ENCODE data around the gene CD300A. TPM values are rescaled to one million over a fixed set of nuclear protein-coding genes. Genes with fewer than 3 reads are reported as not detected.

CD300A gene
- total and polyA plus RNA-seq, 5 donors from 2014 or later, result 0.39 to 4.8 (median 3.0) TPM

DNA sequence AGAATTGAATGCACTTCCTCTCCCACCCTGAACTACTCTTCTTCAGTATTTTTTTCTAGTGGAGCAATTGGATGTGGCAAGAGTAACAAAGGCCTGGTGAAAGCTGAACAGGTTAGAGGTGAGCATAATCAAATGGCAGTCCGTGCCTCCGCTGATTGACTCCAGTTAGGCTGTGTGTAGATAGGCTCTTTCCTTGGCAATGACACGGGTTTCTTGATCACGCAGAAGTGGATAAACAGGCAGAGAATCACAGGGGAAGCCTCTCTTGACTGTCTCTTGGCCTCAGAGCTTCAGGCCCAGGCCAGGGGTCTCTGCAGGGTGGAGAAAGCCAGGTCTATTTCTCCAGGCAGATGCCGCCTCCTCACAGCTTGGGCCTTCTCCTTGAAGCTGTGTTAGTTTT is 60.6 kb downstream of the CD300A start:
- H3K4me1 ChIP-seq (ENCODE audit: control insufficient read depth, insufficient read depth, low read length, poor library complexity, severe bottlenecking), result no peaks in the 10 kb centered on the region
- H3K27me3 Mint-ChIP-seq, result peaks cover 17% of the 10 kb centered on the region
- no peak overlapping the region for H3K27ac Mint-ChIP-seq
- peaks cover 2% of the 10 kb centered on the region for H3K27me3 ChIP-seq (ENCODE audit: control insufficient read depth, insufficient read depth, low read length)
- no peak overlapping the region for H3K27ac ChIP-seq (ENCODE audit: insufficient read depth, low read length, poor library complexity, severe bottlenecking)
- no peaks in the 10 kb centered on the region for H3K36me3 ChIP-seq (ENCODE audit: control insufficient read depth, insufficient read depth, low read length)
- no peaks in the 10 kb centered on the region for H3K36me3 Mint-ChIP-seq
- no peak overlapping the region for H3K4me3 ChIP-seq (ENCODE audit: low read depth, low read length)
- no peaks in the 10 kb centered on the region for H3K4me1 Mint-ChIP-seq
- no peaks in the 10 kb centered on the region for H3K9me3 ChIP-seq (ENCODE audit: control insufficient read depth in 2 of 2, low read length in 2 of 2)
- H3K9me3 Mint-ChIP-seq, result peaks cover 0 to 3% (median 0%) of the 10 kb centered on the region in 7 donors
- H3K4me3 Mint-ChIP-seq, result no peak overlapping the region
- DNase-seq, result no peak
- no peak for ATAC-seq (ENCODE audit: low read depth in 2 of 2)

GRCh38 chr17:74527756-74528155 is 61.3 kb downstream of the CD300A start:
- Histone ChIP-seq H3K36me3 (ENCODE audit: control insufficient read depth, insufficient read depth, low read length) (no peaks in the 10 kb centered on the region), H3K9me3 (ENCODE audit: control insufficient read depth in 2 of 2, low read length in 2 of 2) (no peaks in the 10 kb centered on the region), H3K27me3 (ENCODE audit: control insufficient read depth, insufficient read depth, low read length) (peaks cover 6% of the 10 kb centered on the region), H3K4me1 (ENCODE audit: control insufficient read depth, insufficient read depth, low read length, poor library complexity, severe bottlenecking) (no peaks in the 10 kb centered on the region), H3K27ac (ENCODE audit: insufficient read depth, low read length, poor library complexity, severe bottlenecking) (no peak overlapping the region), H3K4me3 (ENCODE audit: low read depth, low read length) (no peak overlapping the region)
- no peak for ATAC-seq (ENCODE audit: low read depth in 2 of 2)
- peaks cover 24% of the 10 kb centered on the region for H3K27me3 Mint-ChIP-seq
- H3K36me3 Mint-ChIP-seq, result no peaks in the 10 kb centered on the region
- no peak overlapping the region for H3K4me3 Mint-ChIP-seq
- H3K4me1 Mint-ChIP-seq, result no peaks in the 10 kb centered on the region
- H3K27ac Mint-ChIP-seq, result no peak overlapping the region
- H3K9me3 Mint-ChIP-seq, result peaks cover 0 to 3% (median 0%) of the 10 kb centered on the region in 7 donors
- no peak for DNase-seq

- ATAC-seq (ENCODE audit: low read depth in 2 of 2) (peak; percentile 45), DNase-seq (no peak)
- Histone ChIP-seq H3K27ac (ENCODE audit: insufficient read depth, low read length, poor library complexity, severe bottlenecking) (no peak overlapping the region), H3K27me3 (ENCODE audit: control insufficient read depth, insufficient read depth, low read length) (peaks cover 8% of the 10 kb centered on the region), H3K36me3 (ENCODE audit: control insufficient read depth, insufficient read depth, low read length) (no peaks in the 10 kb centered on the region), H3K4me3 (ENCODE audit: low read depth, low read length) (no peak overlapping the region), H3K4me1 (ENCODE audit: control insufficient read depth, insufficient read depth, low read length, poor library complexity, severe bottlenecking) (no peaks in the 10 kb centered on the region), H3K9me3 (ENCODE audit: control insufficient read depth in 2 of 2, low read length in 2 of 2) (no peaks in the 10 kb centered on the region)
- no peak overlapping the region for H3K27ac Mint-ChIP-seq
- H3K36me3 Mint-ChIP-seq, result no peaks in the 10 kb centered on the region
- H3K9me3 Mint-ChIP-seq, result no peaks in the 10 kb centered on the region
- H3K27me3 Mint-ChIP-seq, result peaks cover 31% of the 10 kb centered on the region
- H3K4me1 Mint-ChIP-seq, result peaks cover 0 to 2% (median under 1%) of the 10 kb centered on the region in 4 donors
- H3K4me3 Mint-ChIP-seq, result no peak overlapping the region
Measured at GRCh38 chr17:74528491-74529199, 62.2 kb downstream of the CD300A start.

DNA sequence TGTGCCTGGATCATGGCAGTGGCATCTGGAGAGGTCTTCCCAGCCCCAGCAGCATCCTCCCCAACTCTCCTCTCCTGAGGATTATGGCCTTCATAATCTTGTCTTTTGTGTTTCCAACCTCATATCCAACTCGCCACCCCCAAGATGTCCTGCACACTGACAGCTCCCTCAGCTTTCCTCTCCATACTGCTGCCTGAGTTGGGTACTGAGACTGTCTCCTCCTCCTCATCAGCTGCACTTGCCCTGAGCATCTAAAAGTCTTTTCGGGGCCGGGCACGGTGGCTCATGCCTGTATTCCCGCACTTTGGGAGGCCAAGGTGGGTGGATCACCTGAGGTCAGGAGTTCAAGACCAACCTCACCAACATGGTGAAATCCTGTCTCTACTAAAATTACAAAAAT is 62.8 kb downstream of the CD300A start:
- ATAC-seq (ENCODE audit: low read depth in 2 of 2), result no peak
- Mint-ChIP-seq H3K27me3 (peaks cover 36% of the 10 kb centered on the region), H3K4me3 (no peak overlapping the region)

DNA sequence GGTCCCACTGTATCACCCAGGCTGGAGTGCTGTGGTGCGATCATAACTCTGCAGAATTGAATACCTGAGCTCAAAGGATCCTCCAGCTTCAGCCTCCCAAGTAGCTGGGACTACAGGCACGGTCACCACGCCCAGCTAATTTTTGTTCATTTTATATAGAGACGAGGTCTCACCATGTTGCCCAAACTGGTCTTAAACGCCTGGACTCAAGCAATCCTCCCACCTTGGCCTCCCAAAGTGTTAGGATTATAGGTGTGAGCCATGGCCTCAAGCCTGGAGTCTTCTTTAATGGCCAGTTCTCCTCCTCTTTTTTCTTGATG is 64.4 kb downstream of the CD300A start:
- Histone ChIP-seq H3K27me3 (ENCODE audit: control insufficient read depth, insufficient read depth, low read length) (peaks cover 14% of the 10 kb centered on the region), H3K27ac (ENCODE audit: insufficient read depth, low read length, poor library complexity, severe bottlenecking) (no peak overlapping the region)
- no peak overlapping the region for H3K27ac Mint-ChIP-seq

More for the DNA sequence above, 62.8 kb downstream of the CD300A start:
- no peaks in the 10 kb centered on the region for H3K36me3 Mint-ChIP-seq
- Histone ChIP-seq H3K27ac (ENCODE audit: insufficient read depth, low read length, poor library complexity, severe bottlenecking) (no peak overlapping the region), H3K9me3 (ENCODE audit: control insufficient read depth in 2 of 2, low read length in 2 of 2) (no peaks in the 10 kb centered on the region), H3K27me3 (ENCODE audit: control insufficient read depth, insufficient read depth, low read length) (peaks cover 10% of the 10 kb centered on the region), H3K36me3 (ENCODE audit: control insufficient read depth, insufficient read depth, low read length) (no peaks in the 10 kb centered on the region), H3K4me3 (ENCODE audit: low read depth, low read length) (no peak overlapping the region), H3K4me1 (ENCODE audit: control insufficient read depth, insufficient read depth, low read length, poor library complexity, severe bottlenecking) (no peaks in the 10 kb centered on the region)
- H3K9me3 Mint-ChIP-seq, result no peaks in the 10 kb centered on the region
- peaks cover 0 to 2% (median under 1%) of the 10 kb centered on the region in 4 donors for H3K4me1 Mint-ChIP-seq
- DNase-seq, result no peak
- no peak overlapping the region for H3K27ac Mint-ChIP-seq

DNA sequence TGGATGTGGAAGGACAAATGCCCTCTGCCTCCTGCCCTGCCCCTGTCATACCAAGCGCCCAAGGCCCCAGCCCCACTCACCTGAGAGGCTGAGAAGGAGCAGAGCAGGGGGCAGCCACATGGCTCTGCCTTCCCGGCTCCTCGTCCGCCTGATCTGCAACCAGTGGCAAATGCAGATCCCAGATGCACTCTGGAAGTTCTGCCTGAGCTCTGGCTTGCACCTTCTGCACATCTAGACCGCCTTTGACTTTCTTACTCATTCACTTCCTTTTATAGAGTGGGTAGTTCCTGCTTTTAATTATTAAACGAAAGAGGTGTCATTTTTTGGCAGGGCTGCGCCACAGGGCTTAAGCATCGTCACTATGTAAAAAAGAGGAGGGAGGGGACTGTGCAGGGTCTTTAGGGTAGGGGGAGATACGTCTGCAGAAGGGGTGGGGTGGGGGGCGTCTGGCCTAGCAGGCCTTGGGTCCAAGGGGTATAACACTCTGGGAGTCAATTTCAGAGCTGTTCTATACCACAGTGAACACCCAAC is 64.9 kb downstream of the CD300A start, which contains the start of gene CD300LB:
Gene CD300LB, minus strand, starts transcription at position 245 of the 531 bp plus-strand sequence. Its CDS starts 125 bp downstream, at position 120.
- H3K27ac Mint-ChIP-seq, result peak within 1 kb of the TSS in 1 of 3 donors; percentile 77
- no peaks in the 10 kb centered on the region for H3K9me3 Mint-ChIP-seq
- no peaks in the 10 kb centered on the region for H3K9me3 ChIP-seq (ENCODE audit: control insufficient read depth in 2 of 2, low read length in 2 of 2)
- ATAC-seq (ENCODE audit: low read depth in 2 of 2) (no peak), DNase-seq (no peak)
- H3K36me3 Mint-ChIP-seq, result no peaks in the 10 kb centered on the region
- H3K4me1 Mint-ChIP-seq, result peaks cover 0 to 2% (median under 1%) of the 10 kb centered on the region in 4 donors
- H3K27me3 Mint-ChIP-seq, result peaks cover 45% of the 10 kb centered on the region
- H3K4me3 Mint-ChIP-seq, result no peak within 1 kb of the TSS
- no peak within 1 kb of the TSS for H3K4me3 ChIP-seq (ENCODE audit: low read depth, low read length)
- H3K27me3 ChIP-seq (ENCODE audit: control insufficient read depth, insufficient read depth, low read length), result peaks cover 14% of the 10 kb centered on the region
- no peaks in the 10 kb centered on the region for H3K36me3 ChIP-seq (ENCODE audit: control insufficient read depth, insufficient read depth, low read length)
- no peak within 1 kb of the TSS for H3K27ac ChIP-seq (ENCODE audit: insufficient read depth, low read length, poor library complexity, severe bottlenecking)
- no peaks in the 10 kb centered on the region for H3K4me1 ChIP-seq (ENCODE audit: control insufficient read depth, insufficient read depth, low read length, poor library complexity, severe bottlenecking)

More for the DNA sequence above, 64.4 kb downstream of the CD300A start:
- H3K36me3 Mint-ChIP-seq, result no peaks in the 10 kb centered on the region
- H3K27me3 Mint-ChIP-seq, result peaks cover 43% of the 10 kb centered on the region
- no peaks in the 10 kb centered on the region for H3K9me3 ChIP-seq (ENCODE audit: control insufficient read depth in 2 of 2, low read length in 2 of 2)
- H3K4me1 Mint-ChIP-seq, result peaks cover 0 to 2% (median under 1%) of the 10 kb centered on the region in 4 donors
- H3K4me3 ChIP-seq (ENCODE audit: low read depth, low read length), result no peak overlapping the region
- DNase-seq, result no peak
- H3K4me1 ChIP-seq (ENCODE audit: control insufficient read depth, insufficient read depth, low read length, poor library complexity, severe bottlenecking), result no peaks in the 10 kb centered on the region
- no peak overlapping the region for H3K4me3 Mint-ChIP-seq
- no peaks in the 10 kb centered on the region for H3K36me3 ChIP-seq (ENCODE audit: control insufficient read depth, insufficient read depth, low read length)
- no peaks in the 10 kb centered on the region for H3K9me3 Mint-ChIP-seq
- ATAC-seq (ENCODE audit: low read depth in 2 of 2), result no peak

DNA sequence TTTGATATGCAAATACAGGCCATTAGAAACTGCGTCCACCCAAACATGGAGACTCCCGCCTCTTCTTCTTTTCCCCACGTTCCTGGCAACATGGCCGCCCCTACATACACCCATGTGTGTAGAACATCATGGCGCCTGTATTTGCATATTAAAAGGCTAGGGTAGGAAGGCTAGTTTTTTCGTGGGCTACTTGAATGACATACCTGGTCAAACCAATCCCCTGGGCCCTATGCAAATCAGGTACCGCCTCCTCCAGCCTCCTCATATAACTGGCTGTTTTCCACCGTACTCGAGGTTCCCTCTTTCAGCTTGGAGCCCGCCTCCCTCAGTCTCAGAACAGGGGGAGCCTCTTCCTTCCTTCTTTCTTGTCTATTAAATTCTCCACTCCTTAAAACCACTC is 65.7 kb downstream of the CD300A start:
- ATAC-seq (ENCODE audit: low read depth in 2 of 2), result peak in 1 of 2 donors; percentile 30
- peaks cover 0 to 2% (median under 1%) of the 10 kb centered on the region in 4 donors for H3K4me1 Mint-ChIP-seq
- H3K27ac Mint-ChIP-seq, result peak overlapping the region in 1 of 3 donors; percentile 77
- Histone ChIP-seq H3K36me3 (ENCODE audit: control insufficient read depth, insufficient read depth, low read length) (no peaks in the 10 kb centered on the region), H3K9me3 (ENCODE audit: control insufficient read depth in 2 of 2, low read length in 2 of 2) (no peaks in the 10 kb centered on the region), H3K27me3 (ENCODE audit: control insufficient read depth, insufficient read depth, low read length) (peaks cover 14% of the 10 kb centered on the region), H3K27ac (ENCODE audit: insufficient read depth, low read length, poor library complexity, severe bottlenecking) (no peak overlapping the region), H3K4me1 (ENCODE audit: control insufficient read depth, insufficient read depth, low read length, poor library complexity, severe bottlenecking) (no peaks in the 10 kb centered on the region), H3K4me3 (ENCODE audit: low read depth, low read length) (no peak overlapping the region)
- no peaks in the 10 kb centered on the region for H3K36me3 Mint-ChIP-seq
- H3K4me3 Mint-ChIP-seq, result no peak overlapping the region
- peaks cover 39% of the 10 kb centered on the region for H3K27me3 Mint-ChIP-seq
- no peaks in the 10 kb centered on the region for H3K9me3 Mint-ChIP-seq
- DNase-seq, result no peak
